Liver (tissue), 9 donors: ENCODE measurements around the gene RAPGEF4. TPM values are rescaled to one million over a fixed set of nuclear protein-coding genes. Genes with fewer than 3 reads are reported as not detected.
A peak's percentile ranks its signal among the peaks of the same experiment; 100 is the strongest.

ENCODE experiments used
- DNase-seq: peaks from one replicate; pipeline ENCODE4 v3.0.0-alpha.2; 2017; ENCODE audit warnings: low spot score
- H3K27ac ChIP-seq, 2 donors: one replicate each; pipeline ENCODE4 v1.7.0; 2013; ENCODE audit warnings: inconsistent platforms in 2 of 2, low read length in 2 of 2, control low read depth in 1 of 2, low read depth in 1 of 2, mild to moderate bottlenecking in 1 of 2
- H3K27me3 ChIP-seq, 4 donors: one replicate each; pipeline versions ENCODE4 v1.6.1 to v1.7.0; 2013; ENCODE audit warnings: low read length in 3 of 4, inconsistent platforms in 1 of 4, mild to moderate bottlenecking in 1 of 4, moderate library complexity in 1 of 4; ENCODE audit not compliant: control insufficient read depth in 4 of 4, insufficient read depth in 4 of 4
- H3K36me3 ChIP-seq, 4 donors: one replicate each; pipeline versions ENCODE4 v1.6.1 to v1.7.0; 2013; ENCODE audit warnings: low read length in 3 of 4, mild to moderate bottlenecking in 3 of 4, low read depth in 1 of 4, moderate library complexity in 1 of 4; ENCODE audit not compliant: control insufficient read depth in 4 of 4, insufficient read depth in 3 of 4
- H3K4me1 ChIP-seq, 4 donors: one replicate each; pipeline versions ENCODE4 v1.6.1 to v1.7.0; 2013; ENCODE audit warnings: low read length in 3 of 4, mild to moderate bottlenecking in 3 of 4, moderate library complexity in 1 of 4; ENCODE audit not compliant: control insufficient read depth in 4 of 4, insufficient read depth in 4 of 4
- H3K4me3 ChIP-seq, 3 donors: one replicate each; pipeline versions ENCODE4 v1.6.1 to v1.7.0; 2013; ENCODE audit warnings: low read length in 3 of 3, control low read depth in 1 of 3, low read depth in 1 of 3, mild to moderate bottlenecking in 1 of 3
- H3K9ac ChIP-seq, 2 donors: one replicate each; pipeline ENCODE4 v1.7.0; 2013; ENCODE audit warnings: low read length in 2 of 2, mild to moderate bottlenecking in 2 of 2, moderate library complexity in 2 of 2, control low read depth in 1 of 2, low read depth in 1 of 2
- H3K9me3 ChIP-seq, 4 donors: one replicate each; pipeline versions ENCODE4 v1.6.1 to v1.7.0; 2013; ENCODE audit warnings: low read length in 3 of 4; ENCODE audit not compliant: control insufficient read depth in 4 of 4
- EGR1 ChIP-seq, 2 donors: IDR thresholded peaks; 2 replicates each; pipeline ENCODE4 v1.6.1; 2016 to 2018; ENCODE audit warnings: antibody characterized with exemption in 2 of 2, low read depth in 2 of 2
- GABPA ChIP-seq, 2 donors: IDR thresholded peaks in 1 of 2; conservative IDR thresholded peaks in 1 of 2; 2 replicates each; pipeline ENCODE4 v1.6.1; 2016; ENCODE audit warnings: antibody characterized with exemption in 2 of 2, mild to moderate bottlenecking in 1 of 2, moderate library complexity in 1 of 2
- JUND ChIP-seq, 2 donors: IDR thresholded peaks; 2 replicates each; pipeline ENCODE4 v1.6.1; 2016; ENCODE audit warnings: antibody characterized with exemption in 2 of 2
- NR2F2 ChIP-seq: IDR thresholded peaks from 2 replicates; pipeline ENCODE4 v1.6.1; 2016; ENCODE audit warnings: antibody characterized with exemption
- RAD21 ChIP-seq, 2 donors: IDR thresholded peaks; 2 replicates each; pipeline ENCODE4 v1.6.1; 2016; ENCODE audit warnings: antibody characterized with exemption in 2 of 2, mild to moderate bottlenecking in 2 of 2
- REST ChIP-seq: IDR thresholded peaks from 2 replicates; pipeline ENCODE4 v1.6.1; 2016; ENCODE audit warnings: antibody characterized with exemption, mild to moderate bottlenecking
- RXRA ChIP-seq, 2 donors: IDR thresholded peaks; 2 replicates each; pipeline ENCODE4 v1.6.1; 2017 to 2018; ENCODE audit warnings: antibody characterized with exemption in 2 of 2, mild to moderate bottlenecking in 1 of 2
- SP1 ChIP-seq: IDR thresholded peaks from 2 replicates; pipeline ENCODE4 v1.6.1; 2018; ENCODE audit warnings: antibody characterized with exemption, mild to moderate bottlenecking
- YY1 ChIP-seq: IDR thresholded peaks from 2 replicates; pipeline ENCODE4 v1.6.1; 2016; ENCODE audit warnings: antibody characterized with exemption, mild to moderate bottlenecking
- WGBS: extraction: QIAGEN DNeasy Blood & Tissue Kit; methylation state at CpG from one replicate; pipeline ENCODE4 v1.1.7; 2013; 5-methylcytosine and 5-hydroxymethylcytosine counted together
- polyA plus RNA-seq, 2 donors: library from polyadenylated mRNA; stranded (reverse) in 1 of 2; unstranded in 1 of 2; fragments of 200-250 nt in 1 of 2; fragments of >200 nt in 1 of 2; fragmentation: Nextera tagmentation in 1 of 2; extraction: Ambion mirVana in 1 of 2; gene quantifications; one replicate each; pipeline versions ENCODE4 v1.2.1 to v1.2.3, GENCODE V29; 2013 to 2015
- total RNA-seq, 2 donors: library from RNA; depleted of rRNA; stranded (reverse); fragments of >200 nt; gene quantifications; one replicate each; pipeline ENCODE4 v1.2.3, GENCODE V29; 2014
- TF ChIP-seq, protein P1 (sequence below): fragments of 150-350 bp; IDR thresholded peaks from 2 replicates; pipeline ENCODE4 v1.5.1; 2017; ENCODE audit warnings: improper control_type of control experiment, low read depth, low read length; ENCODE audit not compliant: missing input control
- donor health status: healthy.
- donor health status: healthy.
- donor health status: healthy.
- donor health status: healthy.
- donor health status: healthy.

RAPGEF4 gene
- total and polyA plus RNA-seq, 4 donors, result 1.5 to 18.2 (median 8.3) TPM

GRCh38 chr2:172863341-172863740 is 127.7 kb downstream of the RAPGEF4 start:
- Histone ChIP-seq H3K9me3 (no peaks in the 10 kb centered on the region), H3K36me3 (no peaks in the 10 kb centered on the region), H3K27me3 (no peaks in the 10 kb centered on the region), H3K4me1 (no peaks in the 10 kb centered on the region), H3K9ac (no peak overlapping the region), H3K4me3 (no peak overlapping the region), H3K27ac (no peak overlapping the region)
- WGBS, result 48% methylated on average over 2 of the region's 2 CpGs
- no peak for DNase-seq
- peak; percentile 40 for TF ChIP-seq NR2F2
- TF ChIP-seq YY1, result no peak
- no peak for TF ChIP-seq SP1
- no peak for TF ChIP-seq EGR1 (IDR thresholded peaks at IDR 0.05; ENCODE audit: low read depth in 2 of 2)
- TF ChIP-seq, protein P1, sequence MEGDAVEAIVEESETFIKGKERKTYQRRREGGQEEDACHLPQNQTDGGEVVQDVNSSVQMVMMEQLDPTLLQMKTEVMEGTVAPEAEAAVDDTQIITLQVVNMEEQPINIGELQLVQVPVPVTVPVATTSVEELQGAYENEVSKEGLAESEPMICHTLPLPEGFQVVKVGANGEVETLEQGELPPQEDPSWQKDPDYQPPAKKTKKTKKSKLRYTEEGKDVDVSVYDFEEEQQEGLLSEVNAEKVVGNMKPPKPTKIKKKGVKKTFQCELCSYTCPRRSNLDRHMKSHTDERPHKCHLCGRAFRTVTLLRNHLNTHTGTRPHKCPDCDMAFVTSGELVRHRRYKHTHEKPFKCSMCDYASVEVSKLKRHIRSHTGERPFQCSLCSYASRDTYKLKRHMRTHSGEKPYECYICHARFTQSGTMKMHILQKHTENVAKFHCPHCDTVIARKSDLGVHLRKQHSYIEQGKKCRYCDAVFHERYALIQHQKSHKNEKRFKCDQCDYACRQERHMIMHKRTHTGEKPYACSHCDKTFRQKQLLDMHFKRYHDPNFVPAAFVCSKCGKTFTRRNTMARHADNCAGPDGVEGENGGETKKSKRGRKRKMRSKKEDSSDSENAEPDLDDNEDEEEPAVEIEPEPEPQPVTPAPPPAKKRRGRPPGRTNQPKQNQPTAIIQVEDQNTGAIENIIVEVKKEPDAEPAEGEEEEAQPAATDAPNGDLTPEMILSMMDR, result no peak
- TF ChIP-seq RAD21 (IDR thresholded peaks at IDR 0.05), result no peak
- TF ChIP-seq JUND (IDR thresholded peaks at IDR 0.05), result no peak
- no peak for TF ChIP-seq RXRA (IDR thresholded peaks at IDR 0.05)

DNA sequence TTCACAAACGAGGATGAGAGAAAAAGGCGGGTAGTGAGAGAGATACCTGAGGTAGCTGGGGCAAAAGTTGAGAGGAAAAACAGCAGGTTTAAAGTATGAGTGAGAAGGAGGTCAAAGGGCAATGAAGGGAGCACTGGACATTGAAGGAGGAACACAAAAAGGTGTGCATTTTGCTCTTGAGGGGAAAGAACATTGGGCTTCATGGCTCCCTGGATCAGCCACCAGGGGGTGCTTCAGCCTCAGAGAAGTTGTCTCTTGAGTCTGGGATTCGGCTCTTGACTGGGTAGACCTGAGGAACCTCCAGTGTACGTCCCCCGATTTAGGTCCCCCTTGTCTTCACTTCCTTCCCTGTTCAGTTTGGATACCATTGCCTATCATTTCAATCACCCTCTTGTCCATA is 128.5 kb downstream of the RAPGEF4 start:
- no peaks in the 10 kb centered on the region for H3K27me3 ChIP-seq
- H3K9ac ChIP-seq, result no peak overlapping the region
- no peaks in the 10 kb centered on the region for H3K4me1 ChIP-seq

More for the DNA sequence above, 128.5 kb downstream of the RAPGEF4 start:
- Histone ChIP-seq H3K36me3 (no peaks in the 10 kb centered on the region), H3K27ac (no peak overlapping the region), H3K4me3 (no peak overlapping the region), H3K9me3 (no peaks in the 10 kb centered on the region)
- TF ChIP-seq GABPA (IDR thresholded peaks at IDR 0.05 in 1 of 2, conservative IDR thresholded peaks at IDR 0.05 in 1 of 2) (no peak), RAD21 (IDR thresholded peaks at IDR 0.05) (peak; percentile 83 to 86), REST (no peak)
- TF ChIP-seq, protein P1, result peak; percentile 76
- DNase-seq, result peak; percentile 37
- WGBS, result 51% methylated on average over 5 of the region's 5 CpGs
